Spleen (tissue), 7 donors: Measurements from ENCODE around the gene SIRT7.

ENCODE experiments used
- CTCF ChIP-seq, 11 experiments: fragments of 200-600 bp in 7 of 11; fragments of 450-650 bp in 4 of 11; sonication (generic) in 4 of 11; IDR thresholded peaks in 8 of 11; conservative IDR thresholded peaks in 3 of 11; 1 replicate in 7 of 11; 2 replicates in 4 of 11; pipeline versions ENCODE4 v1.4.0 to v1.8.0; 2016 to 2021; ENCODE audit warnings: antibody characterized with exemption in 11 of 11, inconsistent platforms in 4 of 11, mild to moderate bottlenecking in 1 of 11
- POLR2A ChIP-seq, 3 donors: fragments of 450-650 bp; IDR thresholded peaks; one replicate each; pipeline ENCODE4 v1.5.1; 2017; ENCODE audit warnings: antibody characterized with exemption in 3 of 3, mild to moderate bottlenecking in 1 of 3
- donor health status: DM: no; HTN: no; CAD: no; lungs with moderate emphysema.
- donor health status: DM: no; HTN: no; CAD: no.
- donor health status: DM: no; HTN: no; CAD: no.

- TF ChIP-seq CTCF (IDR thresholded peaks at IDR 0.05 in 8 of 11, conservative IDR thresholded peaks at IDR 0.05 in 3 of 11) (no peak), POLR2A (IDR thresholded peaks at IDR 0.05) (no peak)
Measured at GRCh38 chr17:81926451-81927151, 8.6 kb upstream of the SIRT7 start.
